Renal pelvis (tissue), 12 donors: ENCODE data around the gene SMTN. TPM values are rescaled to one million over a fixed set of nuclear protein-coding genes. Genes with fewer than 3 reads are reported as not detected.
A peak's percentile ranks its signal among the peaks of the same experiment; 100 is the strongest.
"Not testable (repeated sequence)": the region's sequence is repeated elsewhere in the genome, so short reads cannot be mapped to it uniquely, and the experiment has no call there.

Source experiments
- DNase-seq: peaks from one replicate; pipeline ENCODE4 v3.0.0-alpha.2; 2013
- long read RNA-seq, 16 experiments: transcript quantifications; one replicate each; lab custom pipeline, GENCODE V29; 2026
- polyA plus RNA-seq, 3 donors: library from polyadenylated mRNA; unstranded; fragments of 120-200 nt; gene quantifications; one replicate each; pipeline ENCODE4 v1.2.1, GENCODE V29; 2013; ENCODE audit not compliant: insufficient read length in 3 of 3

SMTN gene
- polyA plus RNA-seq, result 10 to 100 TPM; 42.3 to 56.5 (median 47.5) TPM
- long read RNA-seq, donor 1, result 0 reads
- long read RNA-seq, donor 2, partial matches to known transcripts, result 0 of 7 reads
- long read RNA-seq, donor 2, other reads (novel, unspliced or antisense), result 0 of 7 reads
- long read RNA-seq, donor 3, partial matches to known transcripts, result 0 of 47 reads
- long read RNA-seq, donor 3, other reads (novel, unspliced or antisense), result 47 of 47 reads
- long read RNA-seq, donor 4, partial matches to known transcripts, result 5 of 56 reads
- long read RNA-seq, donor 4, other reads (novel, unspliced or antisense), result 49 of 56 reads
- long read RNA-seq, donor 5, partial matches to known transcripts, result 0 of 3 reads
- long read RNA-seq, donor 5, other reads (novel, unspliced or antisense), result 0 of 3 reads
- long read RNA-seq, donor 6, partial matches to known transcripts, result 0 of 3 reads
- long read RNA-seq, donor 6, other reads (novel, unspliced or antisense), result 0 of 3 reads
- long read RNA-seq, donor 7, partial matches to known transcripts, result 17 of 24 reads
- long read RNA-seq, donor 7, other reads (novel, unspliced or antisense), result 0 of 24 reads
- long read RNA-seq, donor 8, partial matches to known transcripts, result 0 of 2 reads
- long read RNA-seq, donor 8, other reads (novel, unspliced or antisense), result 0 of 2 reads
- long read RNA-seq, donor 9, transcript SMTN-201 (21 exons, 3,295 nt), result major isoform, 5 of 13 reads
- long read RNA-seq, donor 9, partial matches to known transcripts, result 6 of 13 reads
- long read RNA-seq, donor 9, other reads (novel, unspliced or antisense), result 0 of 13 reads
- long read RNA-seq, donor 10, transcript SMTN-201 (21 exons, 3,295 nt), result major isoform, 5 of 15 reads
- long read RNA-seq, donor 10, partial matches to known transcripts, result 7 of 15 reads
- long read RNA-seq, donor 10, other reads (novel, unspliced or antisense), result 0 of 15 reads
- long read RNA-seq, donor 11, partial matches to known transcripts, result 7 of 8 reads
- long read RNA-seq, donor 11, other reads (novel, unspliced or antisense), result 0 of 8 reads
- long read RNA-seq, donor 12, transcript SMTN-201 (21 exons, 3,295 nt), result major isoform, 5 of 6 reads
- long read RNA-seq, donor 12, partial matches to known transcripts, result 0 of 6 reads
- long read RNA-seq, donor 12, other reads (novel, unspliced or antisense), result 0 of 6 reads
- long read RNA-seq, donor 13, partial matches to known transcripts, result 6 of 10 reads
- long read RNA-seq, donor 13, other reads (novel, unspliced or antisense), result 0 of 10 reads
- long read RNA-seq, donor 14, partial matches to known transcripts, result 17 of 20 reads
- long read RNA-seq, donor 14, other reads (novel, unspliced or antisense), result 0 of 20 reads
- long read RNA-seq, donor 15, partial matches to known transcripts, result 25 of 33 reads
- long read RNA-seq, donor 15, other reads (novel, unspliced or antisense), result 0 of 33 reads
- long read RNA-seq, donor 16, partial matches to known transcripts, result 0 of 5 reads
- long read RNA-seq, donor 16, other reads (novel, unspliced or antisense), result 0 of 5 reads

GRCh38 chr22:31080848-31081649 is at the start of gene SMTN:
TSS of gene SMTN (plus strand) at chr22:31081318. CDS start at chr22:31083259, 1,941 bp downstream.
- peak; percentile 95 for DNase-seq

GRCh38 chr22:31036671-31037550 is 44.2 kb upstream of the SMTN start:
- DNase-seq, result no peak

GRCh38 chr22:31038686-31039085 is 42.4 kb upstream of the SMTN start:
- no peak for DNase-seq

GRCh38 chr22:31039393-31039792 is 41.7 kb upstream of the SMTN start:
- peak; percentile 61 for DNase-seq

GRCh38 chr22:31040542-31041398 is 40.3 kb upstream of the SMTN start:
- no peak for DNase-seq

GRCh38 chr22:31044262-31044861 is 36.8 kb upstream of the SMTN start:
- DNase-seq, result no peak

- DNase-seq, result no peak
Observed at GRCh38 chr22:31045900-31046538, 35.1 kb upstream of the SMTN start.

- peak; percentile 88 for DNase-seq
Observed at GRCh38 chr22:31046539-31047226, 34.4 kb upstream of the SMTN start.

GRCh38 chr22:31048570-31048969 is 32.5 kb upstream of the SMTN start:
- DNase-seq, result no peak

- DNase-seq, result no peak
Observed at GRCh38 chr22:31049815-31050420, 31.2 kb upstream of the SMTN start.

GRCh38 chr22:31055117-31055634 is 25.9 kb upstream of the SMTN start:
- DNase-seq, result no peak

GRCh38 chr22:31055635-31056159 is 25.4 kb upstream of the SMTN start:
- peak; percentile 84 for DNase-seq

GRCh38 chr22:31056986-31057599 is 24.0 kb upstream of the SMTN start:
- no peak for DNase-seq

- not testable (repeated sequence) for DNase-seq
Observed at GRCh38 chr22:31059663-31060062, 21.5 kb upstream of the SMTN start.

- no peak for DNase-seq
Observed at GRCh38 chr22:31062566-31063230, 18.4 kb upstream of the SMTN start.
